H9 (cell line): Measurements from ENCODE around the gene SARS1. TPM values are rescaled to one million over a fixed set of nuclear protein-coding genes. Genes with fewer than 3 reads are reported as not detected.

ENCODE experiments used
- DNase-seq: peaks from one replicate; pipeline ENCODE4 v3.0.0-alpha.2; 2017
- H2AFZ ChIP-seq: one replicate; pipeline ENCODE4 v1.6.1; 2013; ENCODE audit warnings: mild to moderate bottlenecking, low read length, control low read depth, moderate library complexity
- H2AK5ac ChIP-seq: 2 replicates; pipeline ENCODE4 v1.6.1; 2013; ENCODE audit warnings: low read length, control low read depth, mixed read lengths; ENCODE audit not compliant: insufficient read length
- H2BK120ac ChIP-seq: one replicate; pipeline ENCODE4 v1.6.1; 2013; ENCODE audit warnings: low read depth, mild to moderate bottlenecking, low read length, control low read depth, inconsistent platforms; ENCODE audit not compliant: poor library complexity, severe bottlenecking
- H2BK12ac ChIP-seq: 2 replicates; pipeline ENCODE4 v1.6.1; 2013; ENCODE audit warnings: low read length, control low read depth, mixed read lengths, low read depth; ENCODE audit not compliant: insufficient read length
- H2BK15ac ChIP-seq: 2 replicates; pipeline ENCODE4 v1.6.1; 2013; ENCODE audit warnings: low read depth, low read length, control low read depth
- H2BK20ac ChIP-seq: one replicate; pipeline ENCODE4 v1.6.1; 2013; ENCODE audit warnings: low read depth, mild to moderate bottlenecking, low read length, control low read depth, inconsistent platforms; ENCODE audit not compliant: poor library complexity, severe bottlenecking
- H2BK5ac ChIP-seq: 2 replicates; pipeline ENCODE4 v1.6.1; 2013; ENCODE audit warnings: low read length, control low read depth, mixed read lengths; ENCODE audit not compliant: insufficient read length
- H3K14ac ChIP-seq: 2 replicates; pipeline ENCODE4 v1.6.1; 2013; ENCODE audit warnings: low read length, control low read depth; ENCODE audit not compliant: insufficient read depth
- H3K18ac ChIP-seq: 2 replicates; pipeline ENCODE4 v1.6.1; 2013; ENCODE audit warnings: low read depth, mild to moderate bottlenecking, mixed read lengths, low read length, control low read depth; ENCODE audit not compliant: insufficient read length
- H3K23ac ChIP-seq: 2 replicates; pipeline ENCODE4 v1.6.1; 2013; ENCODE audit warnings: low read length, control low read depth, mixed read lengths, low read depth; ENCODE audit not compliant: insufficient read length
- H3K23me2 ChIP-seq: 2 replicates; pipeline ENCODE4 v1.6.1; 2013; ENCODE audit warnings: low read depth, mild to moderate bottlenecking, mixed read lengths, low read length, control low read depth; ENCODE audit not compliant: insufficient read length, poor library complexity, severe bottlenecking
- H3K27ac ChIP-seq: 2 replicates; pipeline ENCODE4 v1.5.1; 2013; ENCODE audit warnings: low read length, control low read depth, mixed read lengths, low read depth; ENCODE audit not compliant: insufficient read length
- H3K27me3 ChIP-seq: 2 replicates; pipeline ENCODE4 v1.6.1; 2013; ENCODE audit warnings: low read length, control low read depth, inconsistent platforms; ENCODE audit not compliant: insufficient read depth
- H3K4ac ChIP-seq: 2 replicates; pipeline ENCODE4 v1.6.1; 2013; ENCODE audit warnings: low read depth, mild to moderate bottlenecking, control low read depth, inconsistent platforms, low read length, moderate library complexity
- H3K4me1 ChIP-seq: 2 replicates; pipeline ENCODE4 v1.6.1; 2013; ENCODE audit warnings: low read length, control low read depth, inconsistent platforms; ENCODE audit not compliant: insufficient read depth
- H3K4me2 ChIP-seq: 2 replicates; pipeline ENCODE4 v1.6.1; 2013; ENCODE audit warnings: low read length, control low read depth, mixed read lengths; ENCODE audit not compliant: insufficient read length, insufficient read depth
- H3K56ac ChIP-seq: 2 replicates; pipeline ENCODE4 v1.6.1; 2013; ENCODE audit warnings: low read depth, mild to moderate bottlenecking, mixed read lengths, low read length, control low read depth; ENCODE audit not compliant: insufficient read length
- H3K79me1 ChIP-seq: 2 replicates; pipeline ENCODE4 v1.6.1; 2013; ENCODE audit warnings: low read depth, mild to moderate bottlenecking, moderate library complexity, low read length, control low read depth, inconsistent platforms; ENCODE audit not compliant: insufficient read depth, poor library complexity, severe bottlenecking
- H3K79me2 ChIP-seq: 2 replicates; pipeline ENCODE4 v1.6.1; 2013; ENCODE audit warnings: low read length, control low read depth, inconsistent platforms; ENCODE audit not compliant: insufficient read depth
- H3K9ac ChIP-seq: 2 replicates; pipeline ENCODE4 v1.6.1; 2013; ENCODE audit warnings: low read length, control low read depth, mixed read lengths; ENCODE audit not compliant: insufficient read length; ENCODE audit errors: extremely low read depth
- H3K9me3 ChIP-seq: one replicate; pipeline ENCODE4 v1.6.1; 2013; ENCODE audit warnings: low read depth, low read length, inconsistent platforms; ENCODE audit not compliant: control insufficient read depth
- H3T11ph ChIP-seq: one replicate; pipeline ENCODE4 v1.6.1; 2013; ENCODE audit warnings: mild to moderate bottlenecking, low read length, control low read depth, inconsistent platforms
- H4K20me1 ChIP-seq: one replicate; pipeline ENCODE4 v1.6.1; 2013; ENCODE audit not compliant: control insufficient read depth, insufficient read length, insufficient read depth
- H4K5ac ChIP-seq: 2 replicates; pipeline ENCODE4 v1.6.1; 2013; ENCODE audit warnings: low read depth, mild to moderate bottlenecking, mixed read lengths, low read length, control low read depth; ENCODE audit not compliant: insufficient read length
- H4K8ac ChIP-seq: replicated peaks from 2 replicates; pipeline ENCODE4 v1.6.1; 2013; ENCODE audit warnings: low read length, control low read depth, mixed read lengths, low read depth; ENCODE audit not compliant: insufficient read length
- H4K91ac ChIP-seq: 2 replicates; pipeline ENCODE4 v1.6.1; 2013; ENCODE audit warnings: low read depth, mild to moderate bottlenecking, moderate library complexity, mixed read lengths, low read length, control low read depth; ENCODE audit not compliant: insufficient read length
- H3K27ac Mint-ChIP-seq, 3 experiments: 2 replicates in 2 of 3; 3 replicates in 1 of 3; pipeline ENCODE4 v1.8.0; 2020 to 2021; ENCODE audit warnings: mixed read lengths in 3 of 3, mild to moderate bottlenecking in 1 of 3, moderate library complexity in 1 of 3
- H3K27me3 Mint-ChIP-seq: 2 replicates; pipeline ENCODE4 v1.8.0; 2021; ENCODE audit warnings: low read depth, mild to moderate bottlenecking, moderate library complexity, mixed read lengths
- H3K36me3 Mint-ChIP-seq, 3 experiments: 2 replicates in 2 of 3; 3 replicates in 1 of 3; pipeline ENCODE4 v1.8.0; 2020 to 2021; ENCODE audit warnings: low read depth in 3 of 3, mixed read lengths in 3 of 3; ENCODE audit not compliant: insufficient read depth in 1 of 3
- H3K4me1 Mint-ChIP-seq, 2 experiments: 2 replicates each; pipeline ENCODE4 v1.8.0; 2020; ENCODE audit warnings: mixed read lengths in 2 of 2
- H3K4me3 Mint-ChIP-seq, 2 experiments: 2 replicates in 1 of 2; 3 replicates in 1 of 2; pipeline ENCODE4 v1.8.0; 2020 to 2021; ENCODE audit warnings: mild to moderate bottlenecking in 2 of 2, mixed read lengths in 2 of 2, moderate library complexity in 1 of 2
- H3K9me3 Mint-ChIP-seq, 2 experiments: 2 replicates in 1 of 2; 3 replicates in 1 of 2; pipeline ENCODE4 v1.8.0; 2020; ENCODE audit warnings: mild to moderate bottlenecking in 2 of 2, mixed read lengths in 2 of 2, moderate library complexity in 1 of 2
- CTCF ChIP-seq: fragments of 200-600 bp; sonication (generic); conservative IDR thresholded peaks from 3 replicates; pipeline ENCODE4 v1.8.0; 2021; ENCODE audit warnings: antibody characterized with exemption, mild to moderate bottlenecking
- WGBS: extraction: QIAGEN DNeasy Blood & Tissue Kit; methylation state at CpG from one replicate; pipeline ENCODE4 v1.1.7; 2013; ENCODE audit warnings: missing lambda C conversion rate, low lambda C conversion rate, mixed read lengths; ENCODE audit not compliant: insufficient read length; ENCODE audit errors: extremely low coverage; 5-methylcytosine and 5-hydroxymethylcytosine counted together
- total RNA-seq: library from RNA; stranded (reverse); gene quantifications from 2 replicates; pipeline ENCODE4 v1.2.1, GENCODE V29; 2021

Gene SARS1
- total RNA-seq, 1 experiment from 2014 or later = 139 TPM

- no peak overlapping the region; the same call in 1 of the 2 replicates for H2BK15ac ChIP-seq
- H4K5ac ChIP-seq = no peak overlapping the region
- H3K27me3 Mint-ChIP-seq = no peaks in the 10 kb centered on the region
- H2BK120ac ChIP-seq = no peak overlapping the region
- no peak overlapping the region for H2BK12ac ChIP-seq
- no peak overlapping the region for H3K56ac ChIP-seq
- no peak overlapping the region; a peak in 2 of 7 replicates for H3K27ac Mint-ChIP-seq
- no peak overlapping the region for H3K9ac ChIP-seq
- H3K14ac ChIP-seq = no peak overlapping the region
- no peaks in the 10 kb centered on the region for H3K79me2 ChIP-seq
- no peak overlapping the region for H3K18ac ChIP-seq
- H3K79me1 ChIP-seq = no peaks in the 10 kb centered on the region
- WGBS = no CpG with 5 or more reads among the region's 29 CpGs
- peak; percentile 98 for DNase-seq
- no peaks in the 10 kb centered on the region for H4K20me1 ChIP-seq
- peak overlapping the region in 1 of 2 experiments; percentile 36; a peak in 1 of 5 replicates for H3K4me3 Mint-ChIP-seq
- no peak overlapping the region for H2AK5ac ChIP-seq
- no peak overlapping the region for H3K27ac ChIP-seq
- no peak overlapping the region for H4K91ac ChIP-seq
- no peaks in the 10 kb centered on the region for H3K27me3 ChIP-seq
- no peak overlapping the region for H3T11ph ChIP-seq
- no peak overlapping the region for H2BK20ac ChIP-seq
- H2AFZ ChIP-seq = no peak overlapping the region
- no peaks in the 10 kb centered on the region for H3K23me2 ChIP-seq
- H4K8ac ChIP-seq = no peak overlapping the region
- no peak overlapping the region for H2BK5ac ChIP-seq
- H3K23ac ChIP-seq = no peak overlapping the region
- peak; percentile 100 for TF ChIP-seq CTCF
- H3K4ac ChIP-seq = no peak overlapping the region
- H3K36me3 Mint-ChIP-seq = peaks cover 10 to 44% (median 30%) of the 10 kb centered on the region in 3 experiments; a peak in 6 of 7 replicates
- no peaks in the 10 kb centered on the region; the same call in 1 of the 2 replicates for H3K4me1 ChIP-seq
- no peaks in the 10 kb centered on the region; a peak in 1 of 5 replicates for H3K9me3 Mint-ChIP-seq
- peaks cover 18 to 26% of the 10 kb centered on the region in 2 experiments for H3K4me1 Mint-ChIP-seq
- no peak overlapping the region for H3K4me2 ChIP-seq
- H3K9me3 ChIP-seq = no peaks in the 10 kb centered on the region
These were observed 50.1 kb downstream of the SARS1 start for GRCh38 chr1:109263597-109264378.
